K562 (cell line): ENCODE data around the gene GALR1. TPM values are rescaled to one million over a fixed set of nuclear protein-coding genes. Genes with fewer than 3 reads are reported as not detected.

Source experiments
- ATAC-seq: fragments of 200-7000 bp; cut with Tn5 transposase; 3 replicates; pipeline ENCODE4 v1.9.1; 2020; ENCODE audit warnings: moderate library complexity
- BruUV-seq: library from RNA; stranded (reverse); fragments of 400-500 nt; replicated peaks from 2 replicates; lab custom pipeline; 2021; lab: Mats Ljungman, UMichigan
- CTCF ChIA-PET: fragments of 300-600 bp; formaldehyde crosslinking; extraction: SDS; loops from one replicate; lab custom pipeline; 2021; ENCODE audit warnings: low intra/inter-chr PET ratio; lab: Yijun Ruan, JAX
- POLR2A ChIA-PET: fragments of 300-600, 350-650 bp; sonication (Branson Sonifier 250); formaldehyde crosslinking; extraction: SDS; loops from one replicate; lab custom pipeline; 2021; ENCODE audit warnings: antibody characterized with exemption, inconsistent platforms; lab: Yijun Ruan, JAX
- DNase-seq, 4 experiments: peaks; one replicate each; pipeline versions ENCODE4 v3.0.0 to v3.0.0-alpha.2; 2011 to 2018; ENCODE audit warnings: low spot score in 3 of 4, mixed read lengths in 3 of 4; ENCODE audit errors: extremely low read depth in 1 of 4
- FAIRE-seq: peaks from 2 replicates; lab custom pipeline; 2011; peaks lifted over from hg19 to GRCh38; lab: Jason Lieb, UNC
- H2AFZ ChIP-seq: 2 replicates; pipeline ENCODE4 v1.6.0; 2011; ENCODE audit warnings: low read depth, low read length, control low read depth, inconsistent platforms
- H3K27ac ChIP-seq: fragments of 200-600 bp; 3 replicates; pipeline ENCODE4 v1.8.0; 2011; ENCODE audit warnings: low read depth, mild to moderate bottlenecking, control low read depth, inconsistent platforms, low read length, moderate library complexity, mixed read lengths; ENCODE audit errors: extremely low read depth
- H3K27me3 ChIP-seq, 2 experiments: fragments of 300-600 bp in 1 of 2; 2 replicates in 1 of 2; 3 replicates in 1 of 2; pipeline versions ENCODE4 v1.6.0 to v1.8.0; 2011; ENCODE audit warnings: inconsistent platforms in 2 of 2, low read length in 2 of 2, mild to moderate bottlenecking in 1 of 2, mixed read lengths in 1 of 2, moderate library complexity in 1 of 2; ENCODE audit not compliant: control insufficient read depth in 2 of 2, insufficient read depth in 2 of 2
- H3K36me3 ChIP-seq: fragments of 300-600 bp; 3 replicates; pipeline ENCODE4 v1.8.0; 2011; ENCODE audit warnings: mild to moderate bottlenecking, low read length, inconsistent platforms; ENCODE audit not compliant: control insufficient read depth, insufficient read depth
- H3K4me1 ChIP-seq, 2 experiments: fragments of 200-600 bp in 1 of 2; replicated peaks in 1 of 2; 2 replicates in 1 of 2; 3 replicates in 1 of 2; pipeline versions ENCODE4 v1.5.1 to v1.8.0; 2011; ENCODE audit warnings: inconsistent platforms in 2 of 2, low read length in 2 of 2, mild to moderate bottlenecking in 1 of 2, mixed read lengths in 1 of 2, moderate library complexity in 1 of 2; ENCODE audit not compliant: control insufficient read depth in 2 of 2, insufficient read depth in 2 of 2
- H3K4me2 ChIP-seq: 2 replicates; pipeline ENCODE4 v1.6.1; 2011; ENCODE audit warnings: low read length, control low read depth, inconsistent platforms, mixed read lengths; ENCODE audit not compliant: insufficient read depth
- H3K4me3 ChIP-seq: fragments of 200-600 bp; sonication (generic), shearing (Covaris generic); 2 replicates; pipeline ENCODE4 v1.5.1; 2016; ENCODE audit warnings: control low read depth, inconsistent platforms
- H3K79me2 ChIP-seq: fragments of 200-600 bp; 3 replicates; pipeline ENCODE4 v1.8.0; 2011; ENCODE audit warnings: low read length, inconsistent platforms; ENCODE audit not compliant: control insufficient read depth, insufficient read depth
- H3K9ac ChIP-seq, 2 experiments: 2 replicates each; pipeline versions ENCODE4 v1.6.0 to v1.6.1; 2011; ENCODE audit warnings: low read depth in 2 of 2, low read length in 2 of 2, control low read depth in 1 of 2, inconsistent platforms in 1 of 2, mild to moderate bottlenecking in 1 of 2, mixed read lengths in 1 of 2; ENCODE audit not compliant: insufficient read depth in 1 of 2
- H3K9me1 ChIP-seq: one replicate; pipeline ENCODE4 v1.6.0; 2011; ENCODE audit warnings: inconsistent platforms, mild to moderate bottlenecking, low read length, moderate library complexity; ENCODE audit not compliant: control insufficient read depth, insufficient read depth
- H3K9me3 ChIP-seq: replicated peaks from 2 replicates; pipeline ENCODE4 v1.5.1; 2011; ENCODE audit warnings: low read depth, low read length, inconsistent platforms; ENCODE audit not compliant: control insufficient read depth, insufficient read depth
- H4K20me1 ChIP-seq: replicated peaks from 2 replicates; pipeline ENCODE4 v1.6.1; 2011; ENCODE audit warnings: low read length, inconsistent platforms, mixed read lengths; ENCODE audit not compliant: control insufficient read depth, insufficient read depth
- BCL6 ChIP-seq: fragments of 250-450 bp; sonication (Bioruptor Pico); IDR thresholded peaks from 2 replicates; pipeline ENCODE4 v1.4.0; 2020
- ELK1 ChIP-seq: sonication (generic); formaldehyde crosslinking; IDR thresholded peaks from 2 replicates; pipeline ENCODE4 v1.8.1; 2022; ENCODE audit warnings: missing genetic modification reagents
- U2AF1 ChIP-seq: fragments of 200-400 bp; formaldehyde crosslinking; optimal IDR thresholded peaks from 2 replicates; pipeline ENCODE3; 2017; ENCODE audit warnings: mild to moderate bottlenecking, low read depth, low read length, moderate library complexity
- ZNF134 ChIP-seq: fragments of 250-450 bp; sonication (Bioruptor Pico); conservative IDR thresholded peaks from 2 replicates; pipeline ENCODE4 v1.4.0; 2020
- ZNF77 ChIP-seq: fragments of 250-450 bp; sonication (Bioruptor Pico); IDR thresholded peaks from 2 replicates; pipeline ENCODE4 v1.5.0; 2020
- WGBS: fragments of 100-300 bp; shearing (Covaris generic); methylation state at CpG from one replicate; pipeline ENCODE4 v1.1.6; 2016; ENCODE audit warnings: low coverage, mixed read lengths; ENCODE audit not compliant: insufficient coverage; ENCODE audit errors: missing lambda C conversion rate; 5-methylcytosine and 5-hydroxymethylcytosine counted together
- in situ Hi-C: fragments of 300-500 bp; cut with MboI; formaldehyde crosslinking; loops from 4 replicates; pipeline ENCODE4 v1.15.0; 2018; ENCODE audit warnings: inconsistent platforms, mixed read lengths
- intact Hi-C: fragments of 100-400 bp; cut with micrococcal nuclease; formaldehyde crosslinking; loops from 2 replicates; pipeline ENCODE4 v1.14.2; 2022
- polyA plus RNA-seq, 8 experiments: library from polyadenylated mRNA; depleted of rRNA in 4 of 8; stranded (reverse) in 5 of 8; unstranded in 3 of 8; fragments of >200 nt; fragmentation: Nextera tagmentation in 2 of 8; fragmentation: Illumina TruSeq in 1 of 8; extraction: Ambion mirVana in 2 of 8; extraction: Trizol in 1 of 8; gene quantifications; 2 replicates each; pipeline versions ENCODE4 v1.2.1 to v1.2.3, GENCODE V29; 2011 to 2014; ENCODE audit warnings: inconsistent platforms in 1 of 8, missing spikeins in 1 of 8
- total RNA-seq, 7 experiments: library from RNA; depleted of rRNA in 6 of 7; stranded (reverse); fragments of >200 nt in 6 of 7; fragmentation: Illumina TruSeq in 2 of 7; extraction: Trizol in 2 of 7; gene quantifications; 2 replicates each; pipeline versions ENCODE4 v1.2.1 to v1.2.3, GENCODE V29; 2011 to 2021; ENCODE audit warnings: low replicate concordance in 1 of 7
- TF ChIP-seq, protein P1 (sequence below): fragments of 450-650 bp; IDR thresholded peaks from 2 replicates; pipeline ENCODE4 v1.6.1; 2016; ENCODE audit warnings: missing biosample characterization, missing genetic modification characterization
- TF ChIP-seq, protein P2 (sequence below), 2 experiments: fragments of 450-650 bp; IDR thresholded peaks; 2 replicates each; pipeline ENCODE4 v1.6.1; 2018; ENCODE audit warnings: mild to moderate bottlenecking in 2 of 2, low read depth in 1 of 2; ENCODE audit not compliant: partially characterized antibody in 2 of 2

Gene GALR1
- total and polyA plus RNA-seq, 9 of the 15 experiments (the other 6 are each of a cell fraction or from before 2014, with no cell fraction given) = not detected

- DNase-seq = no peak
- 0% methylated on average over 5 of the region's 5 CpGs for WGBS
- Histone ChIP-seq H3K36me3 (no peaks in the 10 kb centered on the region), H3K79me2 (no peaks in the 10 kb centered on the region), H3K9me3 (no peaks in the 10 kb centered on the region), H3K27ac (no peak overlapping the region), H3K4me3 (no peak overlapping the region), H3K4me2 (no peak overlapping the region), H3K9ac (no peak overlapping the region), H3K27me3 (no peaks in the 10 kb centered on the region), H3K9me1 (no peaks in the 10 kb centered on the region), H3K4me1 (no peaks in the 10 kb centered on the region), H2AFZ (no peak overlapping the region), H4K20me1 (no peaks in the 10 kb centered on the region)
- intact Hi-C loops = no loop called here
- CTCF ChIA-PET = no interaction called here
- BruUV-seq = no TSS peak
- no peak for TF ChIP-seq ELK1 (CRISPR knock-in tag)
- TF ChIP-seq, protein P1, sequence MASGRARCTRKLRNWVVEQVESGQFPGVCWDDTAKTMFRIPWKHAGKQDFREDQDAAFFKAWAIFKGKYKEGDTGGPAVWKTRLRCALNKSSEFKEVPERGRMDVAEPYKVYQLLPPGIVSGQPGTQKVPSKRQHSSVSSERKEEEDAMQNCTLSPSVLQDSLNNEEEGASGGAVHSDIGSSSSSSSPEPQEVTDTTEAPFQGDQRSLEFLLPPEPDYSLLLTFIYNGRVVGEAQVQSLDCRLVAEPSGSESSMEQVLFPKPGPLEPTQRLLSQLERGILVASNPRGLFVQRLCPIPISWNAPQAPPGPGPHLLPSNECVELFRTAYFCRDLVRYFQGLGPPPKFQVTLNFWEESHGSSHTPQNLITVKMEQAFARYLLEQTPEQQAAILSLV (tag) = no peak
- POLR2A ChIA-PET = no interaction called here
- in situ Hi-C loops = no loop called here
- ATAC-seq = no peak
- no peak for FAIRE-seq
Measured at GRCh38 chr18:77223221-77223639, 26.4 kb upstream of the GALR1 start.

DNA sequence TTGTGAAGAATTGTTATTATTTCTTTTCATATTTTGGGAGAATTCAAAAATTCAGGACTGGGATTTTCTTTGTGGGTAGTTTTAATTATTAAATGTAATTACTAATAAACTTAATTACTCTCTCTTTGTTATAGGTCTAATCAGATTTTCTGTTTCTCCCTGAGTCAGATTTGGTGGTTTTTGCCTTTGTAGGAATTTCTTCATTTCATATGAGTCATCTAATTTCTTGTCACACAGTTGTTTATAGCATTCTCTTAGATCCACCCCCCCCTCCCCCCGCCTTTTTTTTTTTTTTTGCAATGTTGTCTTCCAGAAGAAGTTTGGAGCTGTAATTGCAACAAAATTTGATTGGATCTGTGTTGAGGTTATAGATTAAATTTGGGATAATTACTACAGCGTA lies 26.0 kb upstream of the GALR1 start:
- CTCF ChIA-PET = no interaction called here
- H4K20me1 ChIP-seq = no peaks in the 10 kb centered on the region
- H3K27me3 ChIP-seq = no peaks in the 10 kb centered on the region
- WGBS = 0% methylated on average over 1 of the region's 2 CpGs
- no peak overlapping the region for H3K4me3 ChIP-seq
- H3K79me2 ChIP-seq = no peaks in the 10 kb centered on the region
- H2AFZ ChIP-seq = no peak overlapping the region
- no peak for FAIRE-seq
- no peak for DNase-seq
- POLR2A ChIA-PET = no interaction called here
- no peak for ATAC-seq
- H3K4me1 ChIP-seq = no peaks in the 10 kb centered on the region
- in situ Hi-C loops (no loop called here), intact Hi-C loops (no loop called here)
- no TSS peak for BruUV-seq
- H3K4me2 ChIP-seq = no peak overlapping the region
- no peaks in the 10 kb centered on the region for H3K36me3 ChIP-seq
- no peaks in the 10 kb centered on the region for H3K9me1 ChIP-seq
- H3K9ac ChIP-seq = no peak overlapping the region
- no peaks in the 10 kb centered on the region for H3K9me3 ChIP-seq
- no peak overlapping the region for H3K27ac ChIP-seq
- TF ChIP-seq U2AF1 (no peak), ZNF77 (CRISPR knock-in tag) (no peak), BCL6 (CRISPR knock-in tag) (no peak), ZNF134 (CRISPR knock-in tag) (no peak)
- TF ChIP-seq, protein P2, sequence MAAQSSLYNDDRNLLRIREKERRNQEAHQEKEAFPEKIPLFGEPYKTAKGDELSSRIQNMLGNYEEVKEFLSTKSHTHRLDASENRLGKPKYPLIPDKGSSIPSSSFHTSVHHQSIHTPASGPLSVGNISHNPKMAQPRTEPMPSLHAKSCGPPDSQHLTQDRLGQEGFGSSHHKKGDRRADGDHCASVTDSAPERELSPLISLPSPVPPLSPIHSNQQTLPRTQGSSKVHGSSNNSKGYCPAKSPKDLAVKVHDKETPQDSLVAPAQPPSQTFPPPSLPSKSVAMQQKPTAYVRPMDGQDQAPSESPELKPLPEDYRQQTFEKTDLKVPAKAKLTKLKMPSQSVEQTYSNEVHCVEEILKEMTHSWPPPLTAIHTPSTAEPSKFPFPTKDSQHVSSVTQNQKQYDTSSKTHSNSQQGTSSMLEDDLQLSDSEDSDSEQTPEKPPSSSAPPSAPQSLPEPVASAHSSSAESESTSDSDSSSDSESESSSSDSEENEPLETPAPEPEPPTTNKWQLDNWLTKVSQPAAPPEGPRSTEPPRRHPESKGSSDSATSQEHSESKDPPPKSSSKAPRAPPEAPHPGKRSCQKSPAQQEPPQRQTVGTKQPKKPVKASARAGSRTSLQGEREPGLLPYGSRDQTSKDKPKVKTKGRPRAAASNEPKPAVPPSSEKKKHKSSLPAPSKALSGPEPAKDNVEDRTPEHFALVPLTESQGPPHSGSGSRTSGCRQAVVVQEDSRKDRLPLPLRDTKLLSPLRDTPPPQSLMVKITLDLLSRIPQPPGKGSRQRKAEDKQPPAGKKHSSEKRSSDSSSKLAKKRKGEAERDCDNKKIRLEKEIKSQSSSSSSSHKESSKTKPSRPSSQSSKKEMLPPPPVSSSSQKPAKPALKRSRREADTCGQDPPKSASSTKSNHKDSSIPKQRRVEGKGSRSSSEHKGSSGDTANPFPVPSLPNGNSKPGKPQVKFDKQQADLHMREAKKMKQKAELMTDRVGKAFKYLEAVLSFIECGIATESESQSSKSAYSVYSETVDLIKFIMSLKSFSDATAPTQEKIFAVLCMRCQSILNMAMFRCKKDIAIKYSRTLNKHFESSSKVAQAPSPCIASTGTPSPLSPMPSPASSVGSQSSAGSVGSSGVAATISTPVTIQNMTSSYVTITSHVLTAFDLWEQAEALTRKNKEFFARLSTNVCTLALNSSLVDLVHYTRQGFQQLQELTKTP (IDR thresholded peaks at IDR 0.05; ENCODE audit: low read depth in 1 of 2, partially characterized antibody in 2 of 2) = no peak
